GM23338 (cell line): Measurements from ENCODE around the gene FAM83B. TPM values are rescaled to one million over a fixed set of nuclear protein-coding genes. Genes with fewer than 3 reads are reported as not detected.
"Not testable (repeated sequence)": the region's sequence is repeated elsewhere in the genome, so short reads cannot be mapped to it uniquely, and the experiment has no call there.

ENCODE experiments used
- ATAC-seq: fragments of 200-7000 bp; cut with Tn5 transposase; 3 replicates; pipeline ENCODE4 v1.9.1; 2020
- DNase-seq: peaks from one replicate; pipeline ENCODE4 v3.0.0-alpha.2; 2015; ENCODE audit warnings: low spot score
- H2AFZ ChIP-seq: fragments of 200-600 bp; sonication (generic); 2 replicates; pipeline ENCODE4 v1.8.0; 2016; ENCODE audit warnings: antibody characterized with exemption, mild to moderate bottlenecking, moderate library complexity
- H3F3A ChIP-seq: fragments of 200-600 bp; sonication (generic); replicated peaks from 2 replicates; pipeline ENCODE4 v1.8.0; 2017; ENCODE audit warnings: antibody characterized with exemption, mixed run types, low read depth
- H3K27ac ChIP-seq: fragments of 200-600 bp; sonication (generic); 2 replicates; pipeline ENCODE4 v1.6.1; 2016; ENCODE audit warnings: low read depth
- H3K27me3 ChIP-seq: fragments of 200-600 bp; sonication (generic); 2 replicates; pipeline ENCODE4 v1.8.0; 2016; ENCODE audit warnings: mild to moderate bottlenecking, mixed run types, moderate library complexity; ENCODE audit not compliant: insufficient read depth
- H3K36me3 ChIP-seq: fragments of 200-600 bp; sonication (generic); 2 replicates; pipeline ENCODE4 v1.8.0; 2016; ENCODE audit warnings: mild to moderate bottlenecking; ENCODE audit not compliant: insufficient read depth
- H3K4me1 ChIP-seq: fragments of 200-600 bp; sonication (generic); 2 replicates; pipeline ENCODE4 v1.8.0; 2016; ENCODE audit warnings: mild to moderate bottlenecking, moderate library complexity; ENCODE audit not compliant: insufficient read depth
- H3K4me2 ChIP-seq: fragments of 200-600 bp; sonication (generic); 2 replicates; pipeline ENCODE4 v1.7.1; 2017; ENCODE audit warnings: mixed run types
- H3K4me3 ChIP-seq: fragments of 200-600 bp; sonication (generic); 2 replicates; pipeline ENCODE4 v1.6.1; 2016; ENCODE audit warnings: mixed run types
- H3K79me2 ChIP-seq: fragments of 200-600 bp; sonication (generic); replicated peaks from 2 replicates; pipeline ENCODE4 v1.8.0; 2017; ENCODE audit warnings: mild to moderate bottlenecking; ENCODE audit not compliant: insufficient read depth
- H3K9me2 ChIP-seq: fragments of 200-600 bp; sonication (generic); 2 replicates; pipeline ENCODE4 v1.8.0; 2017; ENCODE audit not compliant: insufficient read depth
- H4K20me1 ChIP-seq: fragments of 200-600 bp; sonication (generic); replicated peaks from 2 replicates; pipeline ENCODE4 v1.8.0; 2017; ENCODE audit warnings: mild to moderate bottlenecking; ENCODE audit not compliant: insufficient read depth
- H3K27ac Mint-ChIP-seq: 2 replicates; pipeline ENCODE4 v1.8.0; 2020; ENCODE audit warnings: inconsistent platforms, mild to moderate bottlenecking, moderate library complexity, mixed read lengths
- H3K27me3 Mint-ChIP-seq: 3 replicates; pipeline ENCODE4 v1.8.0; 2022; ENCODE audit warnings: low read depth, mild to moderate bottlenecking, moderate library complexity, mixed read lengths, inconsistent platforms; ENCODE audit not compliant: insufficient read depth, poor library complexity
- H3K36me3 Mint-ChIP-seq: 3 replicates; pipeline ENCODE4 v1.8.0; 2021; ENCODE audit warnings: low read depth, mild to moderate bottlenecking, inconsistent platforms, moderate library complexity, mixed read lengths
- H3K4me1 Mint-ChIP-seq: 3 replicates; pipeline ENCODE4 v1.8.0; 2020; ENCODE audit warnings: mild to moderate bottlenecking, inconsistent platforms, mixed read lengths
- H3K4me3 Mint-ChIP-seq: 3 replicates; pipeline ENCODE4 v1.8.0; 2021; ENCODE audit warnings: moderate library complexity, mild to moderate bottlenecking, inconsistent platforms, mixed read lengths
- H3K9me3 Mint-ChIP-seq: 3 replicates; pipeline ENCODE4 v1.8.0; 2020; ENCODE audit warnings: moderate library complexity, mild to moderate bottlenecking, inconsistent platforms, mixed read lengths
- CREB1 ChIP-seq: fragments of 250-450 bp; sonication (Bioruptor Pico); IDR thresholded peaks from 2 replicates; pipeline ENCODE4 v1.5.0; 2020; ENCODE audit warnings: low read depth, mild to moderate bottlenecking, moderate library complexity
- ZNF114 ChIP-seq: fragments of 250-450 bp; sonication (Bioruptor Pico); IDR thresholded peaks from 2 replicates; pipeline ENCODE4 v1.5.0; 2020; ENCODE audit warnings: mild to moderate bottlenecking, moderate library complexity
- polyA plus RNA-seq: library from polyadenylated mRNA; unstranded; fragments of >200 nt; fragmentation: Nextera tagmentation; extraction: Ambion mirVana; gene quantifications from 2 replicates; pipeline ENCODE4 v1.2.1, GENCODE V29; 2016
- total RNA-seq: library from RNA; depleted of rRNA; stranded (reverse); fragments of >200 nt; shearing (Covaris generic); gene quantifications from 2 replicates; pipeline ENCODE4 v1.2.3, GENCODE V29; 2014
- TF ChIP-seq, protein P1 (sequence below): fragments of 250-450 bp; sonication (Bioruptor Pico); IDR thresholded peaks from 2 replicates; pipeline ENCODE4 v1.5.0; 2020; ENCODE audit warnings: mild to moderate bottlenecking, moderate library complexity

FAM83B gene
- total and polyA plus RNA-seq, 2 experiments from 2014 or later: 1.4 to 7.7 TPM

DNA sequence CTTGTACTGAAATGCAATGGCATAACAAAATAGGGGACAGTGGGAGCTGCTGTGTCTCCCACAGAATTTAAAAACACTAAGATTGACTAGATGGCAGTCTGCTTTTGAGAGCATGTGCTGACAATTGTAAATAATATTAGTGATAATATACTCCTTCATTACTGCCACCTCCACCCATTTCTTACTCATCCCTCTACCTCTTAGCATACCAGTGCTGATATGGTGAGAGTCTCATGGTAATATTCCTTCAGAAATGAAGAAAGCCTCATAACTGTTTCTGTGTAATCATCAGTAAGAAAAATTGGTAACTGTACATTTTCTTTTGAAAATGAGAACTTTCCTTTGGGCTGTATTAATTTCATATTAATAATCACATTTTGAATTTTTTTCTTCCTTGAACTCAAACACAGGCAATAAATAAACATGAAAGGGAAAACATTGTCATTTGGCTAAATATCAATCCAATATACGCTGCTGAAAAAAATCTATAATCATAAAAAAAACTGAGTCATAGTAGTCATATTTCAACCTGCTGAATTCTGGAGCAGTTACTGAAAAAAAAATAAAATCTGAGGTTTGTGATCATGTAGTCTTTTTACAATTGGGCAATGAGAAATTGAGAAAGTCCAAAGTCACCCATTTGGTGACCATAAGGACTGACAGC is 34.6 kb downstream of the FAM83B start:
- no peaks in the 10 kb centered on the region for H3K79me2 ChIP-seq
- H3K36me3 ChIP-seq: no peaks in the 10 kb centered on the region
- H2AFZ ChIP-seq: no peak overlapping the region
- DNase-seq (no peak), ATAC-seq (no peak)
- Mint-ChIP-seq H3K27me3 (no peaks in the 10 kb centered on the region), H3K4me3 (no peak overlapping the region), H3K27ac (no peak overlapping the region), H3K36me3 (no peaks in the 10 kb centered on the region), H3K9me3 (no peaks in the 10 kb centered on the region), H3K4me1 (peaks cover 4% of the 10 kb centered on the region; the same call in 1 of the 3 replicates)
- H3K27me3 ChIP-seq: no peaks in the 10 kb centered on the region
- no peaks in the 10 kb centered on the region for H3F3A ChIP-seq
- no peak for TF ChIP-seq ZNF114 (CRISPR knock-in tag)
- TF ChIP-seq, protein P1, sequence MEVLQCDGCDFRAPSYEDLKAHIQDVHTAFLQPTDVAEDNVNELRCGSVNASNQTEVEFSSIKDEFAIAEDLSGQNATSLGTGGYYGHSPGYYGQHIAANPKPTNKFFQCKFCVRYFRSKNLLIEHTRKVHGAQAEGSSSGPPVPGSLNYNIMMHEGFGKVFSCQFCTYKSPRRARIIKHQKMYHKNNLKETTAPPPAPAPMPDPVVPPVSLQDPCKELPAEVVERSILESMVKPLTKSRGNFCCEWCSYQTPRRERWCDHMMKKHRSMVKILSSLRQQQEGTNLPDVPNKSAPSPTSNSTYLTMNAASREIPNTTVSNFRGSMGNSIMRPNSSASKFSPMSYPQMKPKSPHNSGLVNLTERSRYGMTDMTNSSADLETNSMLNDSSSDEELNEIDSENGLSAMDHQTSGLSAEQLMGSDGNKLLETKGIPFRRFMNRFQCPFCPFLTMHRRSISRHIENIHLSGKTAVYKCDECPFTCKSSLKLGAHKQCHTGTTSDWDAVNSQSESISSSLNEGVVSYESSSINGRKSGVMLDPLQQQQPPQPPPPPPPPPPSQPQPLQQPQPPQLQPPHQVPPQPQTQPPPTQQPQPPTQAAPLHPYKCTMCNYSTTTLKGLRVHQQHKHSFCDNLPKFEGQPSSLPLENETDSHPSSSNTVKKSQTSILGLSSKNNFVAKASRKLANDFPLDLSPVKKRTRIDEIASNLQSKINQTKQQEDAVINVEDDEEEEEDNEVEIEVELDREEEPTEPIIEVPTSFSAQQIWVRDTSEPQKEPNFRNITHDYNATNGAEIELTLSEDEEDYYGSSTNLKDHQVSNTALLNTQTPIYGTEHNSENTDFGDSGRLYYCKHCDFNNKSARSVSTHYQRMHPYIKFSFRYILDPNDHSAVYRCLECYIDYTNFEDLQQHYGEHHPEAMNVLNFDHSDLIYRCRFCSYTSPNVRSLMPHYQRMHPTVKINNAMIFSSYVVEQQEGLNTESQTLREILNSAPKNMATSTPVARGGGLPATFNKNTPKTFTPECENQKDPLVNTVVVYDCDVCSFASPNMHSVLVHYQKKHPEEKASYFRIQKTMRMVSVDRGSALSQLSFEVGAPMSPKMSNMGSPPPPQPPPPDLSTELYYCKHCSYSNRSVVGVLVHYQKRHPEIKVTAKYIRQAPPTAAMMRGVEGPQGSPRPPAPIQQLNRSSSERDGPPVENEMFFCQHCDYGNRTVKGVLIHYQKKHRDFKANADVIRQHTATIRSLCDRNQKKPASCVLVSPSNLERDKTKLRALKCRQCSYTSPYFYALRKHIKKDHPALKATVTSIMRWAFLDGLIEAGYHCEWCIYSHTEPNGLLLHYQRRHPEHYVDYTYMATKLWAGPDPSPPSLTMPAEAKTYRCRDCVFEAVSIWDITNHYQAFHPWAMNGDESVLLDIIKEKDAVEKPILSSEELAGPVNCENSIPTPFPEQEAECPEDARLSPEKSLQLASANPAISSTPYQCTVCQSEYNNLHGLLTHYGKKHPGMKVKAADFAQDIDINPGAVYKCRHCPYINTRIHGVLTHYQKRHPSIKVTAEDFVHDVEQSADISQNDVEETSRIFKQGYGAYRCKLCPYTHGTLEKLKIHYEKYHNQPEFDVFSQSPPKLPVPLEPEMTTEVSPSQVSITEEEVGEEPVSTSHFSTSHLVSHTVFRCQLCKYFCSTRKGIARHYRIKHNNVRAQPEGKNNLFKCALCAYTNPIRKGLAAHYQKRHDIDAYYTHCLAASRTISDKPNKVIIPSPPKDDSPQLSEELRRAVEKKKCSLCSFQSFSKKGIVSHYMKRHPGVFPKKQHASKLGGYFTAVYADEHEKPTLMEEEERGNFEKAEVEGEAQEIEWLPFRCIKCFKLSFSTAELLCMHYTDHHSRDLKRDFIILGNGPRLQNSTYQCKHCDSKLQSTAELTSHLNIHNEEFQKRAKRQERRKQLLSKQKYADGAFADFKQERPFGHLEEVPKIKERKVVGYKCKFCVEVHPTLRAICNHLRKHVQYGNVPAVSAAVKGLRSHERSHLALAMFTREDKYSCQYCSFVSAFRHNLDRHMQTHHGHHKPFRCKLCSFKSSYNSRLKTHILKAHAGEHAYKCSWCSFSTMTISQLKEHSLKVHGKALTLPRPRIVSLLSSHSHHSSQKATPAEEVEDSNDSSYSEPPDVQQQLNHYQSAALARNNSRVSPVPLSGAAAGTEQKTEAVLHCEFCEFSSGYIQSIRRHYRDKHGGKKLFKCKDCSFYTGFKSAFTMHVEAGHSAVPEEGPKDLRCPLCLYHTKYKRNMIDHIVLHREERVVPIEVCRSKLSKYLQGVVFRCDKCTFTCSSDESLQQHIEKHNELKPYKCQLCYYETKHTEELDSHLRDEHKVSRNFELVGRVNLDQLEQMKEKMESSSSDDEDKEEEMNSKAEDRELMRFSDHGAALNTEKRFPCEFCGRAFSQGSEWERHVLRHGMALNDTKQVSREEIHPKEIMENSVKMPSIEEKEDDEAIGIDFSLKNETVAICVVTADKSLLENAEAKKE (CRISPR knock-in tag): no peak
- TF ChIP-seq CREB1 (CRISPR knock-in tag): no peak
- no peaks in the 10 kb centered on the region for H3K4me1 ChIP-seq
- H4K20me1 ChIP-seq: no peaks in the 10 kb centered on the region
- no peak overlapping the region for H3K4me2 ChIP-seq
- H3K27ac ChIP-seq: no peak overlapping the region
- no peaks in the 10 kb centered on the region for H3K9me2 ChIP-seq
- no peak overlapping the region for H3K4me3 ChIP-seq

DNA sequence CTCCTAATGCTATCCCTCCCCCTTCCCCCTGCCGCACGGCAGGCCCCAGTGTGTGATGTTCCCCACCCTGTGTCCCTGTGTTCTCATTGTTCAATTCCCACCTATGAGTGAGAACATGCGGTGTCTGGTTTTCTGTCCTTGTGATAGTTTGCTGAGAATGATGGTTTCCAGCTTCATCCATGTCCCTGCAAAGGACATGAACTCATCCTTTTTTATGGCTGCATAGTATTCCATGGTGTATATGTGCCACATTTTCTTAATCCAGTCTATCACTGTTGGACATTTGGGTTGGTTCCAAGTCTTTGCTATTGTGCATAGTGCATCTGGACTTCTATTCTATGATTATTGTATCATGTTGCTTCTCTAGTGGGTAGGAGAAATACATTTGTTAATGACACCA is 35.3 kb downstream of the FAM83B start:
- ATAC-seq, H3K36me3 Mint-ChIP-seq, H4K20me1 ChIP-seq, H3K36me3 ChIP-seq, DNase-seq, H3K4me3 Mint-ChIP-seq, H3K27me3 Mint-ChIP-seq, H2AFZ ChIP-seq, H3K9me2 ChIP-seq, H3K27ac Mint-ChIP-seq, H3K27ac ChIP-seq, H3K4me3 ChIP-seq, H3K4me1 Mint-ChIP-seq, H3K4me2 ChIP-seq, H3K79me2 ChIP-seq, H3F3A ChIP-seq, H3K27me3 ChIP-seq, H3K9me3 Mint-ChIP-seq, H3K4me1 ChIP-seq: not testable (repeated sequence)
